Measurements from ENCODE around the gene CALN1. TPM values are rescaled to one million over a fixed set of nuclear protein-coding genes. Genes with fewer than 3 reads are reported as not detected.
"Not testable (repeated sequence)": the region's sequence is repeated elsewhere in the genome, so short reads cannot be mapped to it uniquely, and the experiment has no call there.

CALN1 gene
- total RNA-seq: under 0.01 TPM in 1 of 2 replicates, not detected in the other

DNA sequence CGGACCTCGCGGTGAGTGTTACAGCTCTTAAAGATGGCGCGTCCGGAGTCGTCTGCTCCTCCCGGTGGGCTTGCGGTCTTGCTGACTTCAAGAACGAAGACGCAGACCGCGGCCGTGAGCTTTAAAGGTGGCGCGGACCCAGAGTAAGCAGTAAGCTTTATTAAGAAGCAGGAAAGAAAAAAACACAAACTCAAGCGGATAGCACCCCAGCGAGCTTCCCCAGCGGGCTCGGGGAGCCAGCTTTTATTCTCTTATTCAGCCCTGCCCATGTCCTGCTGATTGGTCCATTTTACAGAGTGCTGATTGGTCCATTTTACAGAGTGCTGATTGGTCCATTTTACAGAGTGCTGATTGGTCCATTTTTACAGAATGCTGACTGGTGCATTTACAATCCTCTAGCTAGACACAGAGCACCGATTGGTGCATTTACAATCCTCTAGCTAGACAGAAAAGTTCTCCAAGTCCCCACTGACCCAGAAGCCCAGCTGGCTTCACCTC, at the start of gene CALN1:
Gene CALN1 (minus strand): TSS at position 218 of the 498 bp plus-strand sequence.
- DNase-seq (ENCODE audit: low read depth); H3K4me3 ChIP-seq (ENCODE audit: low read depth, low read length): not testable (repeated sequence)

DNA sequence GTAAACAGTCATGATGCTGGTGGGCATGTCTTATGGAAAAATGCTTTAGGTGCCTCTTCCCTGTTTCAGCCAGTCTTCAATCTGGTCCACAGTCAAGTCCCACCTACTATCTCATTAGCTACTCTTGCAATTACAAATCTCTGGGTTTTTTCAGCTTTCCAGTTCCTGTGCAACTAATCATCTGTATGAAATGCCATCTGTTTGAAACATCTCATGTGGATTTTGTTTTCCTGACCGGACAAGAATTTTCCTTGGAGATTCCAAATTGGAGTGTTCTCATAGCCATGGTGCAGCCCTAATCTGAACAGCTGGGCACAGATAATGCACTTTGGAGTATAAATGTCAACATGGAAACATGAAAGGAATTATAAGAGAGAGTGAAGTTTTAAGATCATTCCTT, 41.3 kb upstream of the CALN1 start:
- H3K4me3 ChIP-seq (ENCODE audit: low read depth, low read length): no peak overlapping the region
- TF ChIP-seq, protein P1, sequence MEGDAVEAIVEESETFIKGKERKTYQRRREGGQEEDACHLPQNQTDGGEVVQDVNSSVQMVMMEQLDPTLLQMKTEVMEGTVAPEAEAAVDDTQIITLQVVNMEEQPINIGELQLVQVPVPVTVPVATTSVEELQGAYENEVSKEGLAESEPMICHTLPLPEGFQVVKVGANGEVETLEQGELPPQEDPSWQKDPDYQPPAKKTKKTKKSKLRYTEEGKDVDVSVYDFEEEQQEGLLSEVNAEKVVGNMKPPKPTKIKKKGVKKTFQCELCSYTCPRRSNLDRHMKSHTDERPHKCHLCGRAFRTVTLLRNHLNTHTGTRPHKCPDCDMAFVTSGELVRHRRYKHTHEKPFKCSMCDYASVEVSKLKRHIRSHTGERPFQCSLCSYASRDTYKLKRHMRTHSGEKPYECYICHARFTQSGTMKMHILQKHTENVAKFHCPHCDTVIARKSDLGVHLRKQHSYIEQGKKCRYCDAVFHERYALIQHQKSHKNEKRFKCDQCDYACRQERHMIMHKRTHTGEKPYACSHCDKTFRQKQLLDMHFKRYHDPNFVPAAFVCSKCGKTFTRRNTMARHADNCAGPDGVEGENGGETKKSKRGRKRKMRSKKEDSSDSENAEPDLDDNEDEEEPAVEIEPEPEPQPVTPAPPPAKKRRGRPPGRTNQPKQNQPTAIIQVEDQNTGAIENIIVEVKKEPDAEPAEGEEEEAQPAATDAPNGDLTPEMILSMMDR (IDR thresholded peaks at IDR 0.05; ENCODE audit: insufficient read depth, low read depth, low read length): no peak
- no peak for DNase-seq (ENCODE audit: low read depth)

DNA sequence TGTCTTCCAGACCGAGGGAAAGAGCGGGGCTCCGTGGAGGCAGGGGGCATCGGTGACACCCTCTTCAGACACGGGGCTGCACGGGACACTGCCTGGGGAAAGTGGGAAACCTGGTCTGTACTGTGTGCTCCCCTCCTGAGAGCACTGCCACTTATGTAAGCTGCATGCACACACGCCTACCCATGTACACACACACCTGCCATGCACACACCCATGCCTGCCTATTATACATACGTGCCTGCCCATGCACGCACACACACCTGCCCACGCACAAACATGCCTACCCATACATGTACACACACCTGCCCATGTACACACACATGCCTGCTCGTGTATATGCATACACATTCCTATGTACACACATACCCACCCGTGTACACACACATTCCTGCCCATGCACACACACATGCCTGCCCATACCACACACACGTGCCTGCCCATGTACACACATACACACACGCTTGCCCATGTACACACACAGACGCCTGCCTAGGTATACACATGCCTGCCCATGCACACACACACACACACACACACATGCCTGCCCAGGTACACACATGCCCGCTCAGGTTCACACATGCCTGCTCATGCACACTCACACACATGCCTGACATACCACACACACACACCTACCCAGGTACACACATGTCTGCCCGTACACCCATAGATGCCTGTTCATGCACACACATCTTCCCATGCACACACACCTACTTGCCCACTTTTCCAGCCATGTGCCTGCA, 35.5 kb upstream of the CALN1 start:
- no peak overlapping the region for H3K4me3 ChIP-seq (ENCODE audit: low read depth, low read length)
- no peak for DNase-seq (ENCODE audit: low read depth)
- TF ChIP-seq, protein P1 (IDR thresholded peaks at IDR 0.05; ENCODE audit: insufficient read depth, low read depth, low read length): no peak

DNA sequence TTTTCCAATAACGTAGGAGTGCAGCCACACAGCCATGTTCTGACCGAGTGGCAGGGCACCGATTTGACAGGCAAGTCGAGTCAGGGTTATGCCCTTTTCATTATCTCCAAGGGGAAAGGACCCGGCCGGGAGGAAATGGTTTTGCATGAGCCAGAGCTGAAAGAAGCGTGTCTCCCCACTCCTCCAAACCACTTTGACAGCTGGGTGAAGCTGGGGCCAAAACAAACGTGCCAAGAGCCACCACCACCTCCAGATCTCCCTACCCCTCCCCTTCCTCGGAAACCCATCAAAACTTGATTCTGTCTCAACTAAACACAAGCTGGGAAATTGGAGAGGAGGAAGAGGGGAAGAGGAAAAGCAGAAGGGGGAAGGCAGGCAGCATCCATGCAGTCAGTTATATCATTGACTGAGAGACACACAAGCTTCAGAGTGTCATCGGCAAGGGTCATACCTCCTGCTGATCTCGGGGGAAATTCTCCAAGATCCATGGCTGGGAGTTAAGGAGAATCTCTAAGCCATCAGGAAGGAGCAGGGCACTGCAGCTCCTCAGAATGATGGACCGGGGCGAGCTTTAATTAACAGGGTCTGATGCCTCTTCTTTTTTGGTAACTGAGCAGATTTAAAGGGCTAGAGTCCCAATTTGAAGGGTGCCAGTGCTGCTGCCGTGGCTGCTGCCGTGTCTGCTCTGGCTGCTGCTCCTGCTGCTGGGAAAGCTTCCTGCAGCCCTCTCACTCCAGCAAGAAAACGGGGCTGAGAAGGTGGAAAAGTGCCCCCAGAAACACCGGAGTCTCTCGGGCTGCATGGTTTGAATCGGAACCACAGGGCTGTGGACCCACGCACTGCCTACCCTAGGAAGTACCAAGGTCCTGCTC, 34.7 kb upstream of the CALN1 start:
- no peak overlapping the region for H3K4me3 ChIP-seq (ENCODE audit: low read depth, low read length)
- TF ChIP-seq, protein P1 (IDR thresholded peaks at IDR 0.05; ENCODE audit: insufficient read depth, low read depth, low read length): no peak
- DNase-seq (ENCODE audit: low read depth): no peak

DNA sequence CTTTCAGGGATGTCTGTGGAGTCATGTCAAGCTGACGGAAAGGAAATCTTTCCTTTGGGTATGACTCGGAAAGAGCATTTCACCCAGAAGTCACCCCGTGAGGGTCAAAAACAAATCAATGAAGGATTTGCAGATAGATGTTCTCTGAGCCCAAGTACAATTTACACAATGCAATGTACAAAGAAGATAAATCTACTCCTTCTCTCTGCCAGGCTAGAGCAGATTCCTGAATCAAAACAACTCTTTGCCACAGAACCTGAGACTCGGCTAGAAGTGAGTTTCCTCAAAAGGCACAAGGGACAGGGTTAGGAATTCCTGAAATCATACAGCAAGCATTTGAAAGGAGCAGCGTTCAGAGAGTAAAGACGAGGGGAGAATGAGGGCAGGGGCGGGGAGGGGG, 34.0 kb upstream of the CALN1 start:
- H3K4me3 ChIP-seq (ENCODE audit: low read depth, low read length): no peak overlapping the region
- no peak for DNase-seq (ENCODE audit: low read depth)
- TF ChIP-seq, protein P1 (IDR thresholded peaks at IDR 0.05; ENCODE audit: insufficient read depth, low read depth, low read length): no peak

DNA sequence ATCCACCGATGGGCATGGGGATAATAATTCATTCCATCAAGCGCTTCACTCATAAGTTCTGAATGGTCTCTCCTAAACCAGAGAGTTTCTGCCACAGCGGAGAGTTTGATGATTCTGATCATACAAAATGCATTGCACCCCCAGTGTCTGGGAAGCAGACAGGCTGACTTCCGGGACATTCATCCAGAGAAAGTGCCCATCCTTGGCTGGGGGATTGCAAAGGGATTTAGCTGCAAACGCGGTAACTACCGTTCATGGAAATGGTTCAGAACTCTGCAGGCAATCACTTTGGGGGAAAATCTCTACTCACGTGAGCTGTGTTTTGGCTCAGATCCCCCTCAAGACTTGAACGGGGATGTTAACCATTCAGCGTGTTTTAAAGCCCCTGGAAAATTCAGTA, 33.4 kb upstream of the CALN1 start:
- no peak overlapping the region for H3K4me3 ChIP-seq (ENCODE audit: low read depth, low read length)
- no peak for DNase-seq (ENCODE audit: low read depth)
- TF ChIP-seq, protein P1 (IDR thresholded peaks at IDR 0.05; ENCODE audit: insufficient read depth, low read depth, low read length): no peak

DNA sequence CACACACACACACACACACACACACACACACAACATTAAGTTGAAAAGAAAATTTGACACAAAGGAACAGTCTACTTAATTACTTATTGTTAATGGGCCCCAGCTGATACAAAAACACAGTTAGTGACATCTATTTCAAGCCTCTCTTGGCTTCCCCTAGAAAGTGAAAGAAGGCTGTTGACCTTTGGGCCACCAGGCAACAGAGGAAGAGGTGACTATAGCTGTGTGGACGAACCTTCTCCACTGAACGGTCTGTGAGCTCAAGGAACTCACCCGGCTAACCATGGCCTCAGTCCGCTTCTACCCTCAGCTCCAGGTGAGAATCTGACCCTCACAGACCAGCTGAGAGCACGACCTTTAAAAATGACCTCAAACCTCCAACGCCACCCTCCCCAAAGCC, 32.9 kb upstream of the CALN1 start:
- no peak overlapping the region for H3K4me3 ChIP-seq (ENCODE audit: low read depth, low read length)
- TF ChIP-seq, protein P1 (IDR thresholded peaks at IDR 0.05; ENCODE audit: insufficient read depth, low read depth, low read length): no peak
- DNase-seq (ENCODE audit: low read depth): no peak

Data from fibroblast of villous mesenchyme (primary cell).